ENCODE results near the gene TMEM69.
"Not testable (repeated sequence)": the region's sequence is repeated elsewhere in the genome, so short reads cannot be mapped to it uniquely, and the experiment has no call there.

TMEM69 gene

GRCh38 chr1:45739641-45740156 is 51.7 kb downstream of the TMEM69 start:
- DNase-seq, result not testable (repeated sequence)

Measured in stimulated activated naive CD4-positive, alpha-beta T cell treated with Interleukin-2 at 50 U/mL for 16 hours (primary cell).